HepG2 (cell line): ENCODE results near the gene ZFAND3.

Source experiments
- BRCA1 ChIP-seq: sonication (generic); formaldehyde crosslinking; IDR thresholded peaks from 2 replicates; pipeline ENCODE4 v1.4.0; 2020; ENCODE audit warnings: missing genetic modification reagents
- CC2D1A ChIP-seq: sonication (generic); formaldehyde crosslinking; IDR thresholded peaks from 2 replicates; pipeline ENCODE4 v1.8.1; 2023; ENCODE audit warnings: mild to moderate bottlenecking, missing genetic modification reagents
- FOXO4 ChIP-seq: sonication (generic); formaldehyde crosslinking; conservative IDR thresholded peaks from 2 replicates; pipeline ENCODE4 v1.8.1; 2023; ENCODE audit warnings: missing genetic modification reagents
- JUNB ChIP-seq: sonication (generic); formaldehyde crosslinking; IDR thresholded peaks from 2 replicates; pipeline ENCODE4 v1.8.0; 2022; ENCODE audit warnings: missing genetic modification reagents, mild to moderate bottlenecking, borderline replicate concordance
- KLF6 ChIP-seq: IDR thresholded peaks from 2 replicates; pipeline ENCODE4 v1.8.0; 2016; ENCODE audit warnings: missing biosample characterization, missing genetic modification reagents
- MAX ChIP-seq: IDR thresholded peaks from 2 replicates; pipeline ENCODE4 v1.6.1; 2012; ENCODE audit warnings: inconsistent platforms
- REST ChIP-seq, 2 experiments: IDR thresholded peaks; 2 replicates each; pipeline ENCODE4 v1.6.1; 2011 to 2012; ENCODE audit warnings: low read length in 2 of 2, borderline replicate concordance in 1 of 2, low read depth in 1 of 2, mild to moderate bottlenecking in 1 of 2, moderate library complexity in 1 of 2
- SMAD1 ChIP-seq: sonication (generic); formaldehyde crosslinking; IDR thresholded peaks from 2 replicates; pipeline ENCODE4 v1.4.0; 2020; ENCODE audit warnings: missing genetic modification reagents, low read depth, mild to moderate bottlenecking, borderline replicate concordance
- SMYD3 ChIP-seq: sonication (generic); formaldehyde crosslinking; IDR thresholded peaks from 2 replicates; pipeline ENCODE4 v1.8.1; 2023; ENCODE audit warnings: mild to moderate bottlenecking, missing genetic modification reagents
- SP1 ChIP-seq, 2 experiments: fragments of 450-650 bp in 1 of 2; sonication (generic) in 1 of 2; formaldehyde crosslinking in 1 of 2; IDR thresholded peaks; 2 replicates each; pipeline versions ENCODE4 v1.4.0 to v1.6.1; 2016 to 2020; ENCODE audit warnings: missing genetic modification reagents in 1 of 2
- TAF15 ChIP-seq: fragments of 200-400 bp; formaldehyde crosslinking; IDR thresholded peaks from one replicate; pipeline ENCODE4 v1.6.1; 2018; ENCODE audit warnings: mild to moderate bottlenecking, low read depth, low read length; ENCODE audit not compliant: poor library complexity, severe bottlenecking
- TEAD2 ChIP-seq: sonication (generic); formaldehyde crosslinking; IDR thresholded peaks from 2 replicates; pipeline ENCODE4 v1.9.0; 2021; ENCODE audit warnings: missing genetic modification reagents
- YY1 ChIP-seq: IDR thresholded peaks from 2 replicates; pipeline ENCODE4 v1.6.1; 2011; ENCODE audit warnings: low read length, low read depth, moderate library complexity, mild to moderate bottlenecking; ENCODE audit not compliant: insufficient read depth, insufficient replicate concordance
- ZNF317 ChIP-seq: sonication (generic); formaldehyde crosslinking; IDR thresholded peaks from 2 replicates; pipeline ENCODE4 v1.5.0; 2020; ENCODE audit warnings: mild to moderate bottlenecking, missing genetic modification reagents

- TF ChIP-seq YY1 (no peak), FOXO4 (no peak), SMAD1 (CRISPR knock-in tag) (no peak), REST (IDR thresholded peaks at IDR 0.05; ENCODE audit: borderline replicate concordance in 1 of 2, low read depth in 1 of 2, low read length in 2 of 2) (no peak), TEAD2 (CRISPR knock-in tag) (no peak), CC2D1A (CRISPR knock-in tag) (no peak), SMYD3 (CRISPR knock-in tag) (no peak), BRCA1 (CRISPR knock-in tag) (no peak), ZNF317 (CRISPR knock-in tag) (no peak), MAX (no peak), SP1 (IDR thresholded peaks at IDR 0.05) (no peak), SP1 (CRISPR knock-in tag; IDR thresholded peaks at IDR 0.05) (no peak), JUNB (no peak), KLF6 (CRISPR knock-in tag) (no peak), TAF15 (no peak)
Observed at GRCh38 chr6:38185752-38186151, 366.2 kb downstream of the ZFAND3 start.
